HG02642 (cell line): Measurements from ENCODE around the gene SMAP1.

Experiments
- ATAC-seq: cut with Tn5 transposase; IDR thresholded peaks from one replicate; pipeline ENCODE4 v1.9.1; 2021; ENCODE audit warnings: mild to moderate bottlenecking; ENCODE audit not compliant: unreplicated experiment, poor library complexity

SMAP1 gene

DNA sequence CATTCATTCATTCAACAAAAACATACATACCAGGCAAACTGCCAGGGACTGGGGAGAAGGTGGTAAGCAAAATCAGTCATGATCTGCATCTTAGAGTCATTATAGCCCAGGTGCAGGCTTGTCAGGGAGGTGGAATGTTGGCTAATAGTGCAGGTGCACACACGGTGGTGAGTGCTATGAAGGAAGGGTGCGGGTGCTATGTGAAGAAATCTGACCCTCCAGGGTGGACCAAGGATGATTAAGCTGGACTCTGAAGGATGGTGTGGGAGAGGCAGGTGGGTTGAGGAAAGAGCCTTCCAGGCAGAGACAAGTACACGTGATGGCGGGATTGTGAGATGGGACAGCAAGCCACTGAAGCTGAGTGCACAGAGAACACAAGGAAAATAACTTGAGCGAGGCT is 211.8 kb downstream of the SMAP1 start:
- ATAC-seq: no peak

DNA sequence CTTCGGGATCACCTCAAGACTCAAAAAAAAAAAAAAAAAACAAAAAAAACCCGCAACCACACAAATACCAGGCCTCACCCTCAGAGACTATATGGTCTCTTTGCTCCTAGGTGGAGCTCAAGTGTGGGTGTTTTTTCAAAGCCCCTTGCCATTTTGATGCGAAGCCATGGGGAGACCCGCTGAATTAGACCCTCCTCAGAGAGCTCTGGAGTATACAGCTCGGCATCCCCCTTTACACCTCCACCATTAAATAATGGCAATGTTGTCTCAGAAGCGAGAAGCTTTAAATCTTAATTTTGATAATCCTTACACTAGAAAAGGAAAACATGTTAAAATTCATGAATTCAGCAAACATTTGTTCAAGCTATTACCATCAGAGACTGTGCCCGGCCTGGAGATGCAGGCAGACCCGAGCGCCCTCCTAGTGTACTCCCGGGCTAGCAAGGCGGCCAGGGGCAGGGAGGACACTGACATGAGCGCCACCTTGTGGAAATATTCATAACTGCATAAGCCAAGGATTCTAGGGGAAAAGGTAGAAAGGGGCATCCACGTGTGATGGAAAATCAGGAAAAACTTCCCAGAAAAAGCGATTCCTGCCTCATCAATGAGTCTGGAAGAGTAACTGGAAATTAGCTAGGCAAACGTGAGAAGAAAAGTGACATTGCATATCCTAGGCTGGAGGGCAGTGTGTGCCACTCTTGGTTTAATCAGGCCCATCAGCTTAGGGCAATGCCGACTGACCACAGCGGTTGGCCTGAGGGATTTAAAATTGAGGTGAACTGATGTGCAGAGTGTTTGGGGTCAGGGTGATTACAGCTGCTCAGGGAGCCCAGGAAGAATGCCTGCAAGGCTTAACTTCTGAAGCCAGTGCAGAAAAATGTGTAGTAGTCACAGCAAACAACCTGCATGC is 216.6 kb downstream of the SMAP1 start:
- ATAC-seq: peak; percentile 86

DNA sequence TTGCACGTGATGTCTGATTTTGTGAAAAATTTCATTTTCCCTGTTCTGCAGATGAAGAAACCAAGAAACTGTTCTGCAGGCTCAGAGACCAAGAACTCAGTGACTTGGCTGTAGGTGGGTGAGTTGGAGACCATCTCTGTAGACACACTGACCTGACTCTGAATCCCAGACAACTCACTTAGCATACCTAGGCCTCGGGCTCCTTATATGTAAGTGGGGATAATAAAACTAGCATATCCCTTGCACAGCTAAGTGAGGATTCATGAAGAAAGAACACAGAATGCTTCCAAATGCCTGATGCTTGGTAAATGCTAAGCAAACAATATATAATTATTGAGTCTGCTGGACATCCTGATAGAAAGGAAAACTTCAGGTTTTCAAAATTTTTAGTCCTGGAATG is 218.4 kb downstream of the SMAP1 start:
- ATAC-seq: no peak

DNA sequence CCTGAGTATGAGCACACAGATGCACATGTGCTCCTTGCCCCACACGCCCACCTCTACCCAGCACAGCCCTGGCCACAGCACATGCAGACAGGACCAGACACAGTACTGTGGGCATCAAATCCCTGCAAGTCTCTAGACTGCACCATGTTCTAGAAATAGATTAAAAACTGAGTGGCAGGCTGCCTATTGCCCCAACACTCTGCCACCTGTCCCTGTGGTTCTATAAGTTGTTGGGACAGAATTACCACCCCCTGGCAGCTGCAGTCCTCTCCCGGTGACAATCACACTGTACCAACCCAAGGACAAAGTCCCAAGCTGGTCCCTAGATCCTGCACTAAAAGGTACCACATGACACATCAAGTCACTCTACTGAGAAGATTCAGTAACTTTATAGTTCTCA is 219.0 kb downstream of the SMAP1 start:
- ATAC-seq: no peak

GRCh38 chr6:70889270-70889669 is 221.6 kb downstream of the SMAP1 start:
- ATAC-seq: no peak

- ATAC-seq: no peak
Measured at GRCh38 chr6:70894001-70894400, 226.3 kb downstream of the SMAP1 start.

DNA sequence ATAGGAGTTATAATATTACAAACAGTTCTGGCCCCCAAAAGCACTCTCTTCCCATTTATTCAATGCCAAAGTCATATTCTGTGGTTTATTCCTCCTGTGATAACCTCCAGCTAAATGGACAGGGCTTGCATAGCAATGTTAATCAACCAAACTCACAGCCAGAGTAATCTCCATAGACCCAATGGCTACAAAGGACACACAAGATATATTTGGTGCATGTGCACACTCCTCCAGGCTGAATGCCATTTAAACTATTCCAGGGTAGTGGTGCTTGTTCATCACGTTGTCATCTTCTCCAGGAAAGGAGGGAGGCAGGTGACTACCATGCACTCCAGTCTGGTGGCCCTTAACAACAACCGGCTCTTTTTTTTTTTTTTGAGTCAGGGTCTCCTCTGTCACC is 232.4 kb downstream of the SMAP1 start:
- no peak for ATAC-seq

DNA sequence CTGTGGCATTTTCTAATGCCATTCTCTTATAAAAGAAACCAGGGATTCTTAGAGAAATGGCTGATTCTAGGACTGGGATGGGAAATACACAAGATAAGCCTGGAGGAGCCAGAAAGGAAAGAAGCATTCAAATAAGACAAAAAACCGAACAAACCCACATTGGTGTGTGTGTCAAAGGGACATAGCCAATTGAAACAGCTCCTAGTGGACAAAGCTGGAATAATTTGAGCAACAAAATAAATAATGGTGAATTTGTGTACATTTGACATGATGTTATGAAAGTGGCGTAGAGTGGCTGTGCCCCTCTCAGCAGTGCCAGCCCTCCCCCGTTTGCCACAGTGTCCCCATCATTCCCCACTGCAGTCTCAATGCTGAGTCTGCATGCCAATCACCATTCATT is 233.6 kb downstream of the SMAP1 start:
- ATAC-seq: no peak

GRCh38 chr6:70903665-70904452 is 236.2 kb downstream of the SMAP1 start:
- no peak for ATAC-seq

DNA sequence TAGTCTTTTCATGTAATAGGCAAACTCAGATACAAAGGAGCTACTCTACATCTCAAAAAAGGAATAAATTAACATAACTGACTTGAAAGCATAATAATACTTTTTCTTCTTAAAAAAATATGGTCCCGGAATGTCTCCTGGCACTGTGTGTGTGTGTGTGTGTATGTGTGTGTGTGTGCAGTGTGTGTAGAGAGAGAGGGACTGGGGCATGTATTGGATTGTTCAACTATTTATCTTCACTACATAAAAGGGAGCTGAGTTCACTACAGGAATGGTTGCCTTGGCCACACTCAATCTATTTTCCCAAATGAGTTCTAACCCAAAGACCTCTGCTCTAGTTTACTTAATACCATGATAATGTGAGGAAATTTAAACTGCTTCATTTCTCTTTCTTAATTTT is 238.1 kb downstream of the SMAP1 start:
- ATAC-seq: no peak
